ENCODE results near the gene PLA2G6.

PLA2G6 gene

GRCh38 chr22:38107692-38108515 is 73.7 kb downstream of the PLA2G6 start:
- no peak for DNase-seq

- no peak for DNase-seq
Observed at GRCh38 chr22:38106814-38107578, 74.6 kb downstream of the PLA2G6 start.

- DNase-seq: no peak
Observed at GRCh38 chr22:38104084-38104483, 77.5 kb downstream of the PLA2G6 start.

- no peak for DNase-seq
Observed at GRCh38 chr22:38103641-38104040, 78.0 kb downstream of the PLA2G6 start.

- DNase-seq: no peak
Observed at GRCh38 chr22:38098410-38099249, 83.0 kb downstream of the PLA2G6 start.

- no peak for DNase-seq
Observed at GRCh38 chr22:38097557-38098409, 83.8 kb downstream of the PLA2G6 start.

- DNase-seq: no peak
Observed at GRCh38 chr22:38097058-38097457, 84.6 kb downstream of the PLA2G6 start.

GRCh38 chr22:38089474-38089851 is 92.2 kb downstream of the PLA2G6 start:
- DNase-seq: no peak

- DNase-seq: no peak
Observed at GRCh38 chr22:38088629-38089473, 92.8 kb downstream of the PLA2G6 start.

- no peak for DNase-seq
Observed at GRCh38 chr22:38087855-38088254, 93.8 kb downstream of the PLA2G6 start.

- DNase-seq: no peak
Observed at GRCh38 chr22:38086942-38087341, 94.7 kb downstream of the PLA2G6 start.

- DNase-seq: no peak
Observed at GRCh38 chr22:38086001-38086845, 95.4 kb downstream of the PLA2G6 start.

GRCh38 chr22:38085501-38085900 is 96.1 kb downstream of the PLA2G6 start:
- DNase-seq: no peak

GRCh38 chr22:38085056-38085455 is 96.6 kb downstream of the PLA2G6 start:
- no peak for DNase-seq

- no peak for DNase-seq
Observed at GRCh38 chr22:38083931-38084631, 97.5 kb downstream of the PLA2G6 start, which contains the start of gene SLC16A8. Gene SLC16A8 (minus strand): TSS chr22:38084184. CDS start chr22:38082873, 1,311 bp downstream.

- no peak for DNase-seq
Observed at GRCh38 chr22:38082986-38083710, 98.5 kb downstream of the PLA2G6 start.

GRCh38 chr22:38081941-38082828 is 99.4 kb downstream of the PLA2G6 start:
- DNase-seq: no peak

GRCh38 chr22:38081636-38081940 is 100.0 kb downstream of the PLA2G6 start:
- no peak for DNase-seq
